ENCODE measurements around the gene TRAPPC2.
A peak's percentile ranks its signal among the peaks of the same experiment; 100 is the strongest.
"Not testable (repeated sequence)": the region's sequence is repeated elsewhere in the genome, so short reads cannot be mapped to it uniquely, and the experiment has no call there.

Gene TRAPPC2

GRCh38 chrX:13673016-13673415, 61.4 kb downstream of the TRAPPC2 start:
- DNase-seq (ENCODE audit: low read depth) = no peak
- H3K4me3 ChIP-seq (ENCODE audit: low read length) = no peak overlapping the region
- TF ChIP-seq CTCF (conservative IDR thresholded peaks at IDR 0.05; ENCODE audit: low read depth, low read length) = no peak

- TF ChIP-seq CTCF (conservative IDR thresholded peaks at IDR 0.05; ENCODE audit: low read depth, low read length) = no peak
- H3K4me3 ChIP-seq (ENCODE audit: low read length) = no peak overlapping the region
- no peak for DNase-seq (ENCODE audit: low read depth)
Observed at GRCh38 chrX:13670197-13670596, 64.2 kb downstream of the TRAPPC2 start.

- H3K4me3 ChIP-seq (ENCODE audit: low read length); DNase-seq (ENCODE audit: low read depth): not testable (repeated sequence)
Observed at GRCh38 chrX:13669755-13670154, 64.7 kb downstream of the TRAPPC2 start.

- no peak for TF ChIP-seq CTCF (conservative IDR thresholded peaks at IDR 0.05; ENCODE audit: low read depth, low read length)
- DNase-seq (ENCODE audit: low read depth) = peak; percentile 54
- no peak overlapping the region for H3K4me3 ChIP-seq (ENCODE audit: low read length)
Observed at GRCh38 chrX:13669246-13669737, 65.1 kb downstream of the TRAPPC2 start.

- H3K4me3 ChIP-seq (ENCODE audit: low read length) = no peak overlapping the region
- DNase-seq (ENCODE audit: low read depth) = no peak
- no peak for TF ChIP-seq CTCF (conservative IDR thresholded peaks at IDR 0.05; ENCODE audit: low read depth, low read length)
Observed at GRCh38 chrX:13667919-13668318, 66.5 kb downstream of the TRAPPC2 start.

- no peak overlapping the region for H3K4me3 ChIP-seq (ENCODE audit: low read length)
- TF ChIP-seq CTCF (conservative IDR thresholded peaks at IDR 0.05; ENCODE audit: low read depth, low read length) = no peak
- DNase-seq (ENCODE audit: low read depth) = no peak
Observed at GRCh38 chrX:13666836-13667235, 67.6 kb downstream of the TRAPPC2 start.

- no peak overlapping the region for H3K4me3 ChIP-seq (ENCODE audit: low read length)
- TF ChIP-seq CTCF (conservative IDR thresholded peaks at IDR 0.05; ENCODE audit: low read depth, low read length) = no peak
- DNase-seq (ENCODE audit: low read depth) = no peak
Observed at GRCh38 chrX:13664020-13664419, 70.4 kb downstream of the TRAPPC2 start.

GRCh38 chrX:13662355-13662791, 72.0 kb downstream of the TRAPPC2 start:
- DNase-seq (ENCODE audit: low read depth) = no peak
- H3K4me3 ChIP-seq (ENCODE audit: low read length) = no peak overlapping the region

More at GRCh38 chrX:13662355-13662791, 72.0 kb downstream of the TRAPPC2 start:
- no peak for TF ChIP-seq CTCF (conservative IDR thresholded peaks at IDR 0.05; ENCODE audit: low read depth, low read length)

Measured in retinal pigment epithelial cell (primary cell).